Suppressor macrophage (primary cell): ENCODE data around the gene MAFG.
"Not testable (repeated sequence)": the region's sequence is repeated elsewhere in the genome, so short reads cannot be mapped to it uniquely, and the experiment has no call there.

Experiments used
- DNase-seq, 4 experiments: peaks; one replicate each; pipeline ENCODE4 v3.0.0-alpha.2; 2020 to 2022

Gene MAFG

GRCh38 chr17:81958633-81959342 lies 31.3 kb upstream of the MAFG start:
- DNase-seq: no peak

- DNase-seq: no peak
These were observed 30.3 kb upstream of the MAFG start for GRCh38 chr17:81957691-81958432.

- no peak for DNase-seq
These were observed 29.4 kb upstream of the MAFG start for GRCh38 chr17:81956607-81957589.

- DNase-seq: no peak
These were observed 28.4 kb upstream of the MAFG start for GRCh38 chr17:81955756-81956544.

- DNase-seq: no peak
These were observed 27.6 kb upstream of the MAFG start for GRCh38 chr17:81955058-81955681.

GRCh38 chr17:81954131-81955057 lies 26.9 kb upstream of the MAFG start:
- DNase-seq: no peak

GRCh38 chr17:81953443-81953842 lies 25.9 kb upstream of the MAFG start:
- not testable (repeated sequence) for DNase-seq

- DNase-seq: no peak
These were observed 25.3 kb upstream of the MAFG start for GRCh38 chr17:81952792-81953228.

GRCh38 chr17:81951785-81952684 lies 24.5 kb upstream of the MAFG start:
- no peak for DNase-seq

GRCh38 chr17:81950501-81950900 lies 23.0 kb upstream of the MAFG start:
- DNase-seq: no peak

GRCh38 chr17:81948635-81949378 lies 21.3 kb upstream of the MAFG start:
- no peak for DNase-seq

- no peak for DNase-seq
These were observed 19.7 kb upstream of the MAFG start, which contains the start of gene MYADML2 for GRCh38 chr17:81947189-81947588. Gene MYADML2 (minus strand): TSS chr17:81947233. CDS start chr17:81941741, 5,492 bp downstream.

- no peak for DNase-seq
These were observed 17.3 kb upstream of the MAFG start for GRCh38 chr17:81944858-81945257.

GRCh38 chr17:81942167-81942553 lies 14.6 kb upstream of the MAFG start:
- DNase-seq: no peak

GRCh38 chr17:81941484-81942166 lies 14.1 kb upstream of the MAFG start:
- no peak for DNase-seq

GRCh38 chr17:81940538-81941483 lies 13.3 kb upstream of the MAFG start:
- no peak for DNase-seq
